ENCODE results near the gene AATK. TPM values are rescaled to one million over a fixed set of nuclear protein-coding genes. Genes with fewer than 3 reads are reported as not detected.

AATK gene
- polyA plus RNA-seq (ENCODE audit: insufficient read length in 12 of 12) = 10 to 100 TPM in 4 of 12 donors, 1 to 10 TPM in 7, not detected in 1; 4.4 to 12.8 (median 9.4) TPM
- long read RNA-seq, donor 1, partial matches to known transcripts = 17 of 18 reads
- long read RNA-seq, donor 1, other reads (novel, unspliced or antisense) = 0 of 18 reads
- long read RNA-seq, donor 2 = 0 reads
- long read RNA-seq, donor 3 = 0 reads
- long read RNA-seq, donor 4 = 0 reads
- long read RNA-seq, donor 5 = 0 reads
- long read RNA-seq, donor 6 = 0 reads
- long read RNA-seq, donor 7 = 0 reads
- long read RNA-seq, donor 8 = 0 reads
- long read RNA-seq, donor 9 = 0 reads
- long read RNA-seq, donor 10 = 0 reads
- long read RNA-seq, donor 11 = 0 reads

GRCh38 chr17:81166033-81166492 is at the start of gene AATK:
TSS of gene AATK (minus strand) at chr17:81166221. CDS start at chr17:81165992, 229 bp downstream.
- no peak for DNase-seq

- no peak for DNase-seq
Observed at GRCh38 chr17:81213978-81214377, 48.0 kb upstream of the AATK start.

DNA sequence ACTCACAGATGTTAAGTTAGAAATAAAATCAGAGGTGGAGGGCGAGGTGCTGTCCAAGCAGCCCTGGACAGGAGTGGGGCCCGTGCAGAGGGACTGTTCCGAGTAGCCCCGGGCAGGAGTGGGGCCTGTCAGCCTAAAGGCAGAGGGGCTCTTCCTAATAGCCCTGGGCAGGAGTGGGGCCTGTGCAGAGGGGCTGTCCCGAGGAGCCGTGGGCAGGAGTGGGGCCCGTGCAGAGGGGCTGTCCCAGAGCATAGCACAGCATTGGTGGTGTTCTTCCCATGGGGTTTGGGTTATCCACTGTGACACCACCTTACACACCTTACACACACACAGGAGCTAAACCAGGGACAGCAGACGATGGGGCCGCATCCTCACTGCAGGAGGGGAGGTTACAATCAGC is 46.3 kb upstream of the AATK start:
- no peak for DNase-seq

GRCh38 chr17:81210868-81211267 is 44.8 kb upstream of the AATK start:
- DNase-seq = no peak

DNA sequence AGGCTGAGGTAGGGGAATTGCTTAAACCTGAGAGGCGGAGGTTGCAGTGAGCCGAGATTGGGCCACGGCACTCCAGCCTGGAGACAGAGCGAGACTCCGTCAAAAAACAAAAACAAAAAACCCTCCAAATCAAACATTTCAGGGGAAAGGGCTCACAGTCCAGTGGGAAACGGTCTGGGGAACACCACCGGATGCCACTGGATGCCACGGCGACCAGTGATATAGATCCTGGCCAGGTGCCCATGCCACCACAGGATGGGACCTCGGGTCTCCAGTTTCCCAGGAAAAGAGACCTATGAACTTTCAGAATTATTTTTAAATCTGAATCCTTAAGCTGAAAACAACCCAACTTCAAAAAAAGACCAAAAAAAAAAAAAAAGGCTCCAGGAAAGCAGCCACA is 44.4 kb upstream of the AATK start:
- no peak for DNase-seq

DNA sequence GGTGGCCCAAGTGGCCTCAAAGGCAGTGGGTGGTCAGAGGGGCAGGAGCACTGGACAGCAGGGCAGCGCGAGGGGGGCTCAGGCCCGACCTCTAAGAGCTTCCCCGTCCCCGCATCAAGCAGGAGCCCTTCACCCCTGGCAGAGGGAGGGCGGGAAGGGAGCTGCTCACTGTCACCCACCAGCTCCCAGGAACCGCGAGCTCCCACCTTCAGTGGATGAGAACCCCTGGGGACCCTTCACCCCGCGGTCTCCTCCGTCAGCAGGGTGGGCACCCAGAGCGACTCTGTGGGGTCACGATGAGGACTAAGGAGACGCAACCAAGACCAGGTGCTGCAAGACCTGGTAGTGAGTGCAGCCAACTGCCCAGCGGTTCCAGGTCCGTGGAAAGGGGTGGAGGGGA is 43.1 kb upstream of the AATK start:
- DNase-seq = no peak

- DNase-seq = no peak
Observed at GRCh38 chr17:81208651-81209050, 42.6 kb upstream of the AATK start.

- no peak for DNase-seq
Observed at GRCh38 chr17:81207610-81208581, 41.9 kb upstream of the AATK start.

DNA sequence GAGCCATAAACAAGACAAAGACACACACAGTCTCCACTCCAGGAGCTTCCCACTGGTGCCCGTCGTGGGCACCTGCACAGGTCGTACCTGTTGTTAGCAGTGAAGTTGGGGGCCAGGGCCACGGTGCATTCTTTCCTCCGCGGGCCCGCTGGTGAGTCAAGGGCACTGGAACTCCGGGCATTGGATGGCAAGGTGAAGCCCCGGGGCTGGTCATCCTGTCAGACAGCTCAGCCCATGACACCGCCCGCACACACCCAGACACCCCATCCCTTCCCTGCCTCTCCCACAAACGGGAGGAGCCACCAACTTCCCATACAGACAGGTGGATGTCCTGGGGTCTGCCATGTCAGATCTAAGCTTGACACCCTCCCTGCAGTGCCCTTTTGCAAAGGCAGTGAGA is 40.6 kb upstream of the AATK start:
- no peak for DNase-seq

GRCh38 chr17:81206166-81206565 is 40.1 kb upstream of the AATK start:
- DNase-seq = no peak

DNA sequence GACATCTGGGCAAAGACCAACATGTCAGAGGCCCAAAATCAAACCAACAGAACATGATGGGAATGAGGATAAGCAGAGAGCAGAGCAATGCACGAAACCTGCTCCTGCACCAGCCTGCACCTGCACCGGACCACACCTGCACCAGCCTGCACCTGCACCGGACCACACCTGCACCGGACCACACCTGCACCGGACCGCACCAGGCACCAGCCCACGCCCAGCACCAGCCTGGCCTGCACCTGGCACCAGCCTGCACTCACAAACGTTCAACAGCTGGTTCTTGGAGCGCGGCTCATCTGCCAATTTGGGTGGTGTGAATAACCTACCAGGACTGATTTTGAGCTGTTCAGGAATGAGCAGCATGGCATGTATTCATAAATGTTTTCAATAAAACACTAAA is 38.6 kb upstream of the AATK start:
- DNase-seq = no peak

GRCh38 chr17:81203136-81203535 is 37.1 kb upstream of the AATK start:
- no peak for DNase-seq

- no peak for DNase-seq
Observed at GRCh38 chr17:81202318-81202717, 36.3 kb upstream of the AATK start.

DNA sequence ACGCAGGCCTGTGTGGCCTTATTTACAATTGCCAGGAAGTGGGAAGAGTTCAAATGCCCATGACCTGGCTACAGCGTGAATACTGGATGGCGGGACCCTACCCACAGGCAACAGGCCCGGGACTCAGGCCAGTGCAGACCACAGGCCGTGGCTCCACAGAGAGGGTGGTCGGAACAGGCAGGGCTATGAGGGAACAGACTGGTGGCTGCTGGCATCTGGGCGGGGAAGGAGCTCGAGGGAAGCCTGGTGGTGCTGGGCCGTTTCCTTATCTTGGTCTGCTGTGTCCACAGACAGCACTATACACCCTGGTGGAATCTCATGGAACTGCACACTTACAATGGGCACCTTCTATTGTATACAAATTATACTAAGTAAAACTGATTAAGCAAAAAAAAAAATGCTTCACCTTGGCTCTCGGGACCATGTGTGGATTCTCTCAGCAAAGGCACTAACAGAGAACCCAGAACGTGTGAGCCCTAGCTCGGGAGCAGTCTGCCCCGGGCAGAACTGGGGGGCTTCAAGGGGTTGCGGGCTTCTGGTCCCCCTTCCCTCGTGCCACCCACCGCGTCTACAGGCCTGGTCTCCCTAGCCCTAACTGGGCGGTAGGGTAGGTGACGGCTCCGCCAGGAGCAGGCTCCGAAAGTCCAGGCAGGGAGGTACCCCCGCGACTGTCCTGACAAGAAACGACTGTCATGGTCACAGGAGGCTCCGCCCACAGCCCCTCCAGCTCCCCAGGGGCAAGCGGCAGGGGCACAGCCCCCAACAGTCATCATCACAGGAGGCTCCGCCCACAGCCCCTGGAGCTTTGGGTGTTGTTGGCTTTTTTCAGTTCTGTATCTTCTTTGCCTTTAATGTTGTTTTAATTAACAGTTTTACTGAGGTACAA is 34.9 kb upstream of the AATK start:
- DNase-seq = peak; percentile 67

- DNase-seq = no peak
Observed at GRCh38 chr17:81200201-81200600, 34.2 kb upstream of the AATK start.

GRCh38 chr17:81199482-81199830 is 33.4 kb upstream of the AATK start:
- no peak for DNase-seq

DNA sequence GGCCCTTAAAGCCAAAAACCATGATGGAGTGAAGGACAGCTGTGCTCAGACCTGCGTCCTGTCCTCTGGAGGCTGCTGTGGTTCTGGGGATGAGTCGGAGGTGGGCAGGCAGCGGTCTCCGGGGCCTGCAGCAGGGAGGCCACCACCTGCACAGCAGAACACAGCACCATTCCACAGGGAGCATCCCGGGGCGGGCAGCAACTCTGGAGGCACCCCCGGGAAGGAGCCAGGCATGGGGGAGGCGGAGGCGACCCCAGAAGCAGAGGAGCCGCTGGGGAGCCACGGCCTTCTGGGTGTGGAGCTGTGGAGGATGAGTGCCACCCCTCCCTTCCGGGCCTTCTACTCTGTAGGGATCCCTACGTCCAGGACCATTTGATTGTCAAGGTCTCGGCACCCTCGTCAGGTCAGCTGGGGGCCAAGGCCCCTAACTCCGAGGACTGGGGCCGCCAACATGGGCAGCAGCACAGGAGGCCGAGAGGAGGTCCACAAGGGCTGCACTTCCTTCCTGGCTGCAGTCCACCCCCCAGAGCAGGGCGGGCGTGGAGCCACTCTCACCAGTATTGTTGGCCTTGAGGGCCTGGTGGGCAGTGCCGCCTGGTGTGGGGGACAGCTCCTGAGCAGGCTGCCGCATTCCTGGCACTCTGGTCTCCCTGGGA is 32.9 kb upstream of the AATK start:
- DNase-seq = no peak

- DNase-seq = no peak
Observed at GRCh38 chr17:81197831-81198490, 31.9 kb upstream of the AATK start.

DNA sequence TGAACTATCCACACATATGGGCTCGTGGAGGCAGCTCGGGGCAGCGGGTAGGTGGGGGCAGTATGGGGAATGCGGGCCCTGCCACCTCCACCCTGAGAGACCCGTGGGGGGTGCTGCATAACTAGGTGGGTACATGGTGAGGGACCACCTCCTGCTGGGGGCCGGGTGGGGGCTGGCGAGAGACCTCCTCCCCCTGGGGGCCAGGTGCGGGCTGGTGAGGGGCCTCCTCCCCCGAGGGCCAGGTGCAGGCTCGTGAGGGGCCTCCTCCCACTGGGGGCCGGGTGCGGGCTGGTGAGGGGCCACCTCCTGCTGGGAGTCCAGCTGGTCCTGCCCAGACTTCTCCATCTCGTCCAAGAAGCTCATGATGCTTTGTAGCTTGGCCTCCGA is 31.4 kb upstream of the AATK start:
- no peak for DNase-seq

DNA sequence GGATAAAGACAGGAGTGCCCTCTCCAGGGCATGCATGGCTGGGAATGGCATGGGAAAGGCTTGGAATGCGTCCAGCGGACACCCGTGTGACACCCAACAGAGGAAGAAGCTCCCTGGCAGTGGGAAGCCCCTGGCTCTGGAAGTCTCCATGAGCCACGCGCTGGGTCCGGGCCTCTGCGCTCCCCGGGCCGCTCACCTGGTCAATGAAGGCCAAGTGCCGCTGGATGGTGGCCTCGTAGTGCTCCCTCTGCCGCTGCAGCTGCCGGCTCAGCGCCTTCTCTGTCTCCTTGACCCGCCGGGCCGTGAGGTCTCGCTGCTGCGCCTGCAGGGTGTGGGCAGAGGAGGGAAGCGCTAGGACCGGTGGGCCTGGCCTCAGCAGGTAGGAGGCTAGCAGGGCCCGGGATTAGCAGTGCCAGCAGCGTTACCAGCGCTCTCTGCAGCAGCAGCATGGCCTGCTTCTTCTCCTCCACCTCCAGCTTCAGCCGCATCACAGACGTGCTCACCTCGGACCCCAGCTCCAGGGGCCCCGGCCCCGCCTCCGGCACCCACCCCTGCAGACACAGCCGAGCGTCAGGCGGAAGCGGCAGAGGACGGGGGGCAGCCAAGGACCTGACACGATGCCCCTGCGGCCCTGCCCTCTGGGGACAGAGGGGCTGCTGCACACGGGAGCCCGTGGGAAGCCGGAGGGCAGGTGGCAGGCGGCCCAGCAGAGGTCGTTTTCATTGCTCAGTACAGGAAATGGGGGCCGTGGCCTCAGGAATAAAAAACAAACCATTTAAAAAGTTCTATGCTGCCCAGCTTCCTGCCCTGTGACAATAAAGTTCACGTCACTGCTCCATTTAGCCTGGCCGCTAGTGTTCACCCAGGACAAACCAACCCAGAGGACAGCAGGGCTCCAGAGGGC is 30.7 kb upstream of the AATK start:
- DNase-seq = no peak
